Suppressor macrophage treated with lipopolysaccharide for 4 hours (primary cell): ENCODE data around the gene MS4A14.
"Not testable (repeated sequence)": the region's sequence is repeated elsewhere in the genome, so short reads cannot be mapped to it uniquely, and the experiment has no call there.

Source experiments
- DNase-seq: peaks from one replicate; pipeline ENCODE4 v3.0.0-alpha.2; 2020

The MS4A14 gene

DNA sequence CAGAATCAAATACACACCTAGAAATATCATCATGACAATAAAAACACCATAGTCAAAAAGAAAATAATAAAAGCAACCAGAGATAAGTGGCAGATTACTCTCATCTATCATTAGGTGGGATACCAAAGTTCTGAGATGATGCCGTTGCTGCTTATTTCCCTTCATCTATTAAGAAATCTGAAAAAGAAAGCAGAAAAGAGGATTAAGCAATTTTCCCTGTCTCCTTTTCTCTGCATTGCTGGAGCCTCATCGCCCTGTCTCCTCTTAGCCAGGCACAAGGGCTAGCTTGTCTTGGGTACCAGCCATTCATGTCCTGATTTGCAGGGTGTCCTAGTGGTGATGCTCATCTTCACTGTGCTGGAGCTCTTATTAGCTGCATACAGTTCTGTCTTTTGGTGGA lies 3.9 kb upstream of the MS4A14 start:
- DNase-seq, result peak; percentile 68

DNA sequence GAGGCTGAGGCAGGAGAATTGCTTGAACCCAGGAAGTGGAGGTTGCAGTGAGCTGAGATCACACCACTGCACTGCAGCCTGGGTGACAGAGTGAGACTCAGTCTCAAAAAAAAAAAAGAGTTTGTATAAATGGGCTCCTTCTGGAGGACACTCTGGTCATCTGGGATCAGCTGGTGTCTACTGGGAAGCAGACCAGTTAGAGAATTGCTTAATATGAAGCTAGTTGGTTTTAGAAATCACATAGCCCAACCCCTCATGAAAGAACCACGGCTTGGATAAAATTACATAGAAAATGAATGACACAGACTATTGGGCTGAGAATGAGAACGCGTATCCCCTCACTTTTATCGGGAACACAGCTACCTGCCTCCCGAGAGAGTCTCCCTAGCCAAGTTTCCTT lies 3.2 kb upstream of the MS4A14 start:
- DNase-seq, result no peak

GRCh38 chr11:60394666-60395380 lies 1.4 kb upstream of the MS4A14 start:
- DNase-seq, result peak; percentile 87

DNA sequence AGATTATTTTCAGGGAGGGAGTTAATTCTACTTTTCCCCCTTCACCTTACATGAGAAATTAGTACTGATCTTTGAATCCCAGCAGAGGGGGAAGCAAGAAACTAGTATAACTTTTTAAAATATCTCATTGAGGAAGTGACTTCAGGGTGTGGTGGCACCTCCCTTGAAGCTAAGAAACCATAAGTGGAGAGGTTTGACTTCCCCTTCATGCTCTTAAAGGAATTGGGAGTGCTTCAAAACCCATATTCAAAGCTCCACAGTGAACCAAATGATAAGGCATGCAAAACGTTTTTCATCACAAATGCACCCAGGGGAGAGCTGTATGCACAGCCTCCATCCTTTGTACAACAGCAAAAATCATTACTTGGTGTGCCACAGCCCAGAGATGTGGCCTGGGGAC lies 540 bp downstream of the MS4A14 start:
- DNase-seq, result peak; percentile 79

GRCh38 chr11:60420015-60420414 lies 23.8 kb downstream of the MS4A14 start:
- no peak for DNase-seq

- DNase-seq, result no peak
These were observed 26.4 kb downstream of the MS4A14 start for GRCh38 chr11:60422609-60423008.

DNA sequence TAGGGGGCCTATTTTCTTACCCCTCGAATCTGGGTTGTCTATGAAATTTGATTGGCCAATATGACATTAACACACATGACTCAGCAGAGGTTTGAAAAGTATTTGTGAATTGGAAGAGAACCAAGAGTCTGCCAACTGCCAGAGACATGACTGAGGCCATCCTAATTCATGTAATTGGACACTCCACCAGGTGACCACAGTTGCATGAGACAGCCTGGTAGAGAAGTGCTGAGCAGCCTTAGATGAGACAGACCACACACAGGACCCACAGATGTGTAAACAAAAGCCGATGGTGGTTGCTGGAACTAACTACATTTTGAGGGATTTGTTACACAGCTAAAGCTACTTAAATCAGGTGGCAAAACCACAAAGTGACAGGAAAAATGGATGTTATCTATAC lies 32.3 kb downstream of the MS4A14 start:
- no peak for DNase-seq

DNA sequence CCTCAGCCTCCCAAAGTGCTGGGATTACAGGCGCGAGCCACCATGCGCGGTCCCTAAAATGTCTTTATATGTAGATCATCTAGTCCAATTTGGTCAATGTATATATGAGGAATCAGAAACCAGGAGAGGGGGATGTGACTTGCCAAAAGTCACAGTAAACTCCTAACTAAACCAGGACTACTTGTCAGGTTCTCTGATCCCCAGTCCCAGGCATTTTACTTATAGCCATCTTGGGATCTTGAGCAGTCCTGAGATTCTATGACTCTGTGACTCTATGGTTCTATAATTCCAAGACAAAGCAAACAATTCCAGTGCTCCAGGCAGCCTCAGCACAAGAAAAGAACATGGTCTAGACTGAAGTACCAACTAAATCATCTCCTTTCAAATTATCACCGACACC lies 33.0 kb downstream of the MS4A14 start, which contains the start of gene MS4A5:
TSS of gene MS4A5 (plus strand) at position 301 of the 400 bp plus-strand sequence. CDS start 103 bp downstream, outside the sequence.
- DNase-seq, result no peak

- no peak for DNase-seq
These were observed 35.0 kb downstream of the MS4A14 start for GRCh38 chr11:60431251-60431650.

- DNase-seq, result no peak
These were observed 37.1 kb downstream of the MS4A14 start for GRCh38 chr11:60433401-60433800.

DNA sequence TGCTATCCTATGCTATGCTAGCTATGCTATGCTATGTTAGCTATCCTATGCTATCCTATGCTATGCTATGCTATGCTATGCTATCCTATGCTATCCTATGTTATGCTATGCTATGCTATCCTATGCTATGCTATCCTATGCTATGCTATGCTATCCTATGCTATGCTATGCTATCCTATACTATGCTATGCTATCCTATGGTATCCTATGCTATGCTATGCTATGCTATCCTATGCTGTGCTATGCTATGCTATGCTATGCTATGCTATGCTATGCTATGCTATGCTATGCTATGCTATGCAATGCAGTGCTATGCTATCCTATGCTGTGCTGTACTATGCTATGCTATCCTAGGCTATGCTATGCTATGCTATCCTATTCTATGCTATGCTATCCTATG lies 50.8 kb downstream of the MS4A14 start:
- DNase-seq, result no peak

GRCh38 chr11:60447846-60448245 lies 51.6 kb downstream of the MS4A14 start:
- DNase-seq, result peak; percentile 45

DNA sequence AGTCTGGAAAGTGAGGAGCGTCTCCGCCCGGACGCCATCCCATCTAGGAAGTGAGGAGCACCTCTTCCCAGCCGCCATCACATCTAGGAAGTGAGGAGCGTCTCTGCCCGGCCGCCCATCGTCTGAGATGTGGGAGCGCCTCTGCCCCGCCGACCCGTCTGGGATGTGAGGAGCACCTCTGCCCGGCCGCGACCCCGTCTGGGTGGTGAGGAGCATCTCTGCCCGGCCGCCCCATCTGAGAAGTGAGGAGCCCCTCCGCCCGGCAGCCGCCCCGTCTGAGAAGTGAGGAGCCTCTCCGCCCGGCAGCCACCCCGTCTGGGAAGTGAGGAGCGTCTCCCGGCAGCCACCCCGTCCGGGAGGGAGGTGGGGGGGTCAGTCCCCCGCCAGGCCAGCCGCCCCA lies 54.9 kb downstream of the MS4A14 start:
- not testable (repeated sequence) for DNase-seq

DNA sequence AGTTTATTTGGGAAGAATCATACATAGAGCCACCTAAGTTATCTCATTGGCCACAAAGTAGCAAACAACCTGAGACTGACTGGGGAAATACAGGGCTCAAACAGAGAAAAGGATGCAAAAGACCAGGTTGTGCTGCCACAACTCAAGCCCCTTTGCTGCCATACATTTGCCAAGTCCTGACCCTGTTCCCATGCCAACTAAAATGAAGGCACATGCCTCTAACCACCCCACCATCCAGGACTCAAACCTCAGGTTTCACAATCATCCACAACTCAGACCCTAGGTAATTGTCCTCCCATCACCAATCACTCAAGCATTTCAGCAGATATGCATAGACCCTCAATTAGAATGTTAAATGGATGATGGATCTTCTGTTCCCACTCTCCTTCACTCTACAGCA lies 58.0 kb downstream of the MS4A14 start:
- no peak for DNase-seq

- no peak for DNase-seq
These were observed 59.3 kb downstream of the MS4A14 start, which contains the start of gene MS4A1 for GRCh38 chr11:60455531-60456042. Gene MS4A1, plus strand, starts transcription at chr11:60455847. Its CDS starts 6,528 bp downstream, at chr11:60462375.

GRCh38 chr11:60457576-60457975 lies 61.3 kb downstream of the MS4A14 start:
- no peak for DNase-seq

GRCh38 chr11:60459345-60459744 lies 63.1 kb downstream of the MS4A14 start:
- no peak for DNase-seq
